ENCODE results near the gene WDFY4. TPM values are rescaled to one million over a fixed set of nuclear protein-coding genes. Genes with fewer than 3 reads are reported as not detected.

WDFY4 gene
- total RNA-seq, 1 experiment from 2014 or later = not detected

- Histone ChIP-seq H2BK12ac (ENCODE audit: insufficient read length, low read depth, low read length) (no peak overlapping the region), H4K91ac (ENCODE audit: insufficient read length, low read depth, low read length) (no peak overlapping the region), H3K4me1 (ENCODE audit: insufficient read depth, low read length) (no peaks in the 10 kb centered on the region), H3K23ac (ENCODE audit: insufficient read length, low read depth, low read length) (no peak overlapping the region), H3K14ac (ENCODE audit: insufficient read depth, low read length) (no peak overlapping the region), H2BK5ac (ENCODE audit: insufficient read length, low read length) (no peak overlapping the region), H2BK120ac (ENCODE audit: low read depth, low read length, poor library complexity, severe bottlenecking) (no peak overlapping the region), H4K8ac (replicated peaks; ENCODE audit: insufficient read length, low read depth, low read length) (no peak overlapping the region), H3K4me2 (ENCODE audit: insufficient read depth, insufficient read length, low read length) (no peak overlapping the region), H4K20me1 (ENCODE audit: control insufficient read depth, insufficient read depth, insufficient read length) (no peaks in the 10 kb centered on the region), H3K4ac (ENCODE audit: low read depth, low read length) (no peak overlapping the region), H3K56ac (ENCODE audit: insufficient read length, low read depth, low read length) (peak overlapping the region; percentile 40), H2AK5ac (ENCODE audit: insufficient read length, low read length) (no peak overlapping the region), H3K79me2 (ENCODE audit: insufficient read depth, low read length) (no peaks in the 10 kb centered on the region), H3K79me1 (ENCODE audit: insufficient read depth, low read depth, low read length, poor library complexity, severe bottlenecking) (no peaks in the 10 kb centered on the region), H2BK20ac (ENCODE audit: low read depth, low read length, poor library complexity, severe bottlenecking) (no peak overlapping the region), H3T11ph (ENCODE audit: low read length) (no peak overlapping the region), H4K5ac (ENCODE audit: insufficient read length, low read depth, low read length) (no peak overlapping the region), H3K27ac (ENCODE audit: insufficient read length, low read depth, low read length) (no peak overlapping the region), H3K23me2 (ENCODE audit: insufficient read length, low read depth, low read length, poor library complexity, severe bottlenecking) (peaks cover 3% of the 10 kb centered on the region), H2BK15ac (ENCODE audit: low read depth, low read length) (no peak overlapping the region), H3K18ac (ENCODE audit: insufficient read length, low read depth, low read length) (no peak overlapping the region), H3K27me3 (ENCODE audit: insufficient read depth, low read length) (no peaks in the 10 kb centered on the region), H3K9ac (ENCODE audit: extremely low read depth, insufficient read length, low read length) (no peak overlapping the region), H2AFZ (ENCODE audit: low read length) (no peak overlapping the region), H3K9me3 (ENCODE audit: control insufficient read depth, low read depth, low read length) (no peaks in the 10 kb centered on the region)
- H3K36me3 Mint-ChIP-seq (ENCODE audit: insufficient read depth in 1 of 3, low read depth in 3 of 3) = no peaks in the 10 kb centered on the region
- no peak for DNase-seq
- peaks cover 4% of the 10 kb centered on the region; the same call in 1 of the 2 replicates for H3K27me3 Mint-ChIP-seq (ENCODE audit: low read depth)
- peaks cover 3 to 8% of the 10 kb centered on the region in 2 experiments; a peak in 3 of 4 replicates for H3K4me1 Mint-ChIP-seq
- 0 out of 7 replicates have a peak overlapping the region, but pooled peaks of 1 of the 3 experiments have one; percentile 44 for H3K27ac Mint-ChIP-seq
- H3K9me3 Mint-ChIP-seq = no peaks in the 10 kb centered on the region
- peak overlapping the region in 1 of 2 experiments; percentile 42; a peak in 1 of 5 replicates for H3K4me3 Mint-ChIP-seq
- no peak for TF ChIP-seq CTCF (conservative IDR thresholded peaks at IDR 0.05)
- WGBS (ENCODE audit: extremely low coverage, insufficient read length, low lambda C conversion rate) = no CpG with 5 or more reads among the region's 10 CpGs
These were observed 258.4 kb downstream of the WDFY4 start for GRCh38 chr10:48943096-48943495.

Measured in H9 (cell line).